GM18505 (cell line): ENCODE results near the gene SERINC3.

Experiments
- ATAC-seq: cut with Tn5 transposase; IDR thresholded peaks from one replicate; pipeline ENCODE4 v1.9.1; 2021; ENCODE audit not compliant: unreplicated experiment
- POLR2A ChIP-seq: IDR thresholded peaks from 4 replicates; pipeline ENCODE4 v1.6.1; 2011; ENCODE audit warnings: borderline replicate concordance; ENCODE audit not compliant: insufficient read depth, insufficient read length; ENCODE audit errors: extremely low read depth

SERINC3 gene

GRCh38 chr20:44522841-44523240, 971 bp upstream of the SERINC3 start:
- ATAC-seq, result no peak
- TF ChIP-seq POLR2A, result no peak

- TF ChIP-seq POLR2A, result no peak
- ATAC-seq, result no peak
Measured at GRCh38 chr20:44520881-44521280, 989 bp downstream of the SERINC3 start.

DNA sequence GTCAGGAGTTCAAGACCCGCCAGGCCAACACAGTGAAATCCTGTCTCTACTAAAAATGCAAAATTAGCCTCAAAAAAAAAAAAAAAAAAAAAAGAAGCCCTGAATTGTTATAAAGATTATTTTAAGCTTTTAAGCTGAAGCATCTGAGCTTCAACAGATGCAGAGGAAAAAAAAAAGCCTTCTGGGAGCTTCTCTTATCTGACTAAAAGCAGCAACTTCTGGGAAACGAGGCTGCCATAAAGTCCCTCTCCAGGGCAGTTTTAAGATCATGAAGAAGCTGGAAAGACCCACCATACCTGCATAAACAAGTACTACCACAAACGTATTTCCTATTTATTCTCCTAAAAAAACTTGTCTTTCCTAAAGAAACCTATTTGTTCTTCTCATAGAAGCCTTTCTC, 3.6 kb downstream of the SERINC3 start:
- no peak for ATAC-seq
- TF ChIP-seq POLR2A, result no peak

DNA sequence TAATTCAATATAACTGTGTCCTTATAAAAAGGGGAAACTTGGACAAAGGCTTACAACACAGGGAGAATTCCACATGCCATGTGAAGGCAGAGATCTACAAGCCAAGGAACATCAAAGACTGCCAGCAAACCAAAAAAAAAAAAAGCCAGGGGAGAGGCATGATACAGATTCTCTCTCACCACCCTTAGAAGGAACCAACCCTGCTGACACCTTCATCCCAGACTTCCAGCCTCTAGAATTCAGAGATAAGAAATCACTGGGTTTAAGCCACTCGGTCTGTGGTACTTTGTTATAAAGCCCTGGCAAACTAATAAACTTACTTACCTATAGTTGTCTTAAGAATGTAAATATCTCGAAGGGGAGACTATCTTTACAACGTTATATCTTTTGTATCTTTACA, 4.4 kb downstream of the SERINC3 start:
- no peak for ATAC-seq
- no peak for TF ChIP-seq POLR2A

DNA sequence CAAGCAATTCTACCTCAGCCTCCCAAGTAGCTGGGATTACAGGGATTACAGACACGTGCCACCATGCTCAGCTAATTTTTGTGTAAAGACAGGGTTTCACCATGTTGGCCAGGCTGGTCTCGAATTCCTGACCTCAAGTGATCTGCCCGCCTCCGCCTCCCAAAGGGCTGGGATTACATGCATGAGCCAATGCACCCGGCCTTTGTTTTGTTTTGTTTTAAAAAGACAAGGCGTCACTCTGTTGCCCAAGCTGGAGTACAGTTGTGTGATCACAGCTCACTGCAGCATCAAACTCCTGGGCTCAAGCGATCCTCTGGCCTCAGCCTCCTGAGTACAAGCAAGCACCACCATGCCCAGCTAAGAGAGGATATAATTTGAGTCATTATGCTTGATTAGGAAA, 5.4 kb downstream of the SERINC3 start:
- no peak for ATAC-seq
- no peak for TF ChIP-seq POLR2A

- no peak for ATAC-seq
- TF ChIP-seq POLR2A, result no peak
Measured at GRCh38 chr20:44513871-44514270, 8.0 kb downstream of the SERINC3 start.

DNA sequence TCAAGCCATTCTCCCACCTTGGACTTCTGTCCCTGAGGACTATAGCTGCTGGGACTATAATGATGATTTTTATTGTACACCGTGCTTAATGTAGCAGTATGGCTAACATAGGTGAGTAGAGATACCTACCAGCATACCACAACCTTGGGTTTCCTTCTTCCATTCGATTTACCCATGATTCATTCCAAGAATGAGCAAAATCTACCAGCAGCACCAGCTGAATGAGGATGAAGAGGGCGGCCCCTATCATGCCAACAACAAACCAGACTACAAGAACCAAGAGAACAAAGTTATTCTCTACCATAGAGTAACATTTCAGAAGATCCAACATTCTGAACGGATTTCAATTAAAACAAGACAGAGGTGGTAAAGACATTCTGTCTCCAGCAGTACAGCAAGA, 12.1 kb downstream of the SERINC3 start:
- no peak for TF ChIP-seq POLR2A
- ATAC-seq, result no peak

- no peak for ATAC-seq
Measured at GRCh38 chr20:44504402-44505307, 17.2 kb downstream of the SERINC3 start.

DNA sequence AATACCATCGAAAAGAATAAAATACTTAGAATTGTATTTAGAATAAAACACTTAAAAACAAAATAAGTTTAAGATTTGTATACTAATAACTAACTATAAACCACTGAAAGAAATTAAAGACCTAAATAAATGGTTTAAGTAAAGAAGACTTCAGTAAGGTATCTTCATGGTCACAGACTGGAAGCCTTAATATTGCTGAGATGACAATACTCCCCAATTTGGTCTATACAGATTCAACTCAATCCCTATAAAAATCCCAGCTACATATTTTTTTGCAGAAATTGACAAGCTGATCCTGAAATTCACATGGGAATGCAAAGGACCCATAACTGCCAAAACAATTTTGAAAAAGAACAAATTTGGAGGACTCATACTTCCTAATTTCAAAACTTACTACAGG, 18.9 kb downstream of the SERINC3 start:
- no peak for ATAC-seq

More at GRCh38 chr20:44504402-44505307, 17.2 kb downstream of the SERINC3 start:
- no peak for TF ChIP-seq POLR2A

DNA sequence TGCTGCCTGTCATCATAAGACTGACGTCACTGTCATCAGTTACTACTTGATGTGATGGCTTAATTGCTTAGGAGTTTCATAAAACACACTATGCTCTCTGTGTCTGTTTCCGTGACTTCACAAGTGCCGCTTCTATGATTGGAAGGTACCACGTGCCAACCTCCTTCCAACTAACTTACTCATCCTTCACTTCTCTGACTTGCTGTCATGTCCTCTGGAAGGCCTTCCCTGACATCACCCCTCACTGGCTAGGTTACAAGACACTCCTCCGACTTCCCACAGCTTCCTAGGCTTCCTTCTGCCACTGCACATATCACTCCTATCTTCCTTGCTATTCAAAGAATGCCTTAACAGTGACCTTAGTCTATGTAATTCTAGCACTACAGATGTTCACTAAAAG, 20.4 kb downstream of the SERINC3 start:
- ATAC-seq, result no peak
- no peak for TF ChIP-seq POLR2A

More for the DNA sequence above, 18.9 kb downstream of the SERINC3 start:
- TF ChIP-seq POLR2A, result no peak

GRCh38 chr20:44500221-44500620, 21.6 kb downstream of the SERINC3 start:
- ATAC-seq, result no peak
- no peak for TF ChIP-seq POLR2A

GRCh38 chr20:44497761-44498160, 24.1 kb downstream of the SERINC3 start:
- no peak for TF ChIP-seq POLR2A
- ATAC-seq, result no peak

GRCh38 chr20:44496976-44497375, 24.9 kb downstream of the SERINC3 start:
- ATAC-seq, result no peak
- no peak for TF ChIP-seq POLR2A

- no peak for TF ChIP-seq POLR2A
- no peak for ATAC-seq
Measured at GRCh38 chr20:44495802-44496481, 25.9 kb downstream of the SERINC3 start.
